IMR-90 (cell line): ENCODE results near the gene HOXD13. TPM values are rescaled to one million over a fixed set of nuclear protein-coding genes. Genes with fewer than 3 reads are reported as not detected.

ENCODE experiments used
- ATAC-seq: fragments of 200-7000 bp; cut with Tn5 transposase; 2 replicates; pipeline ENCODE4 v1.9.1; 2020; ENCODE audit warnings: low read depth, mild to moderate bottlenecking, moderate library complexity
- BruUV-seq: library from RNA; stranded (reverse); fragments of 400-500 nt; replicated peaks from 2 replicates; lab custom pipeline; 2021; lab: Mats Ljungman, UMichigan
- CTCF ChIA-PET: fragments of 300-600 bp; formaldehyde crosslinking; extraction: SDS; loops from one replicate; lab custom pipeline; 2021; ENCODE audit warnings: antibody characterized with exemption; lab: Yijun Ruan, JAX
- POLR2A ChIA-PET: fragments of 300-600 bp; sonication (Branson Sonifier 250); formaldehyde crosslinking; loops from one replicate; lab custom pipeline; 2022; ENCODE audit warnings: antibody characterized with exemption; ENCODE audit not compliant: unreplicated experiment; lab: Charles Lee
- DNase-seq: peaks from one replicate; pipeline ENCODE4 v3.0.0; 2013
- H2AFZ ChIP-seq: replicated peaks from 2 replicates; pipeline ENCODE3; 2013; ENCODE audit warnings: low read length, mild to moderate bottlenecking; ENCODE audit not compliant: poor library complexity
- H2AK5ac ChIP-seq: 2 replicates; pipeline ENCODE4 v1.6.1; 2013; ENCODE audit warnings: low read depth, low read length, inconsistent platforms
- H2AK9ac ChIP-seq: replicated peaks from 2 replicates; pipeline ENCODE3; 2013; ENCODE audit warnings: mild to moderate bottlenecking, low read depth, low read length, moderate library complexity; ENCODE audit not compliant: poor library complexity
- H2BK120ac ChIP-seq: 2 replicates; pipeline ENCODE4 v1.6.1; 2013; ENCODE audit warnings: low read depth, low read length, inconsistent platforms
- H2BK15ac ChIP-seq: 3 replicates; pipeline ENCODE4 v1.6.1; 2013; ENCODE audit warnings: low read depth, low read length, inconsistent platforms
- H2BK20ac ChIP-seq: 2 replicates; pipeline ENCODE4 v1.6.1; 2013; ENCODE audit warnings: low read depth, mild to moderate bottlenecking, inconsistent platforms, low read length, moderate library complexity
- H2BK5ac ChIP-seq: 2 replicates; pipeline ENCODE4 v1.6.1; 2013; ENCODE audit warnings: mild to moderate bottlenecking, low read depth, low read length, inconsistent platforms; ENCODE audit not compliant: poor library complexity, severe bottlenecking
- H3K14ac ChIP-seq: replicated peaks from 2 replicates; pipeline ENCODE4 v1.6.1; 2013; ENCODE audit warnings: low read depth, low read length, inconsistent platforms
- H3K18ac ChIP-seq: 2 replicates; pipeline ENCODE4 v1.6.1; 2013; ENCODE audit warnings: low read depth, low read length, control low read depth
- H3K23ac ChIP-seq: 2 replicates; pipeline ENCODE4 v1.6.1; 2013; ENCODE audit warnings: low read depth, low read length, inconsistent platforms
- H3K27ac ChIP-seq: 2 replicates; pipeline ENCODE4 v1.5.1; 2013; ENCODE audit warnings: mild to moderate bottlenecking, control low read depth, low read length; ENCODE audit not compliant: insufficient read depth
- H3K27me3 ChIP-seq: 2 replicates; pipeline ENCODE4 v1.6.1; 2013; ENCODE audit warnings: low read length; ENCODE audit not compliant: control insufficient read depth, insufficient read depth
- H3K36me3 ChIP-seq: 2 replicates; pipeline ENCODE4 v1.6.1; 2013; ENCODE audit warnings: low read length, mixed read lengths; ENCODE audit not compliant: control insufficient read depth, insufficient read depth
- H3K4ac ChIP-seq: 2 replicates; pipeline ENCODE4 v1.6.1; 2013; ENCODE audit warnings: low read depth, low read length, inconsistent platforms
- H3K4me1 ChIP-seq: 2 replicates; pipeline ENCODE4 v1.6.1; 2013; ENCODE audit warnings: low read length, mixed read lengths; ENCODE audit not compliant: control insufficient read depth, insufficient read depth
- H3K4me2 ChIP-seq: 2 replicates; pipeline ENCODE4 v1.6.1; 2013; ENCODE audit warnings: low read depth, mild to moderate bottlenecking, control low read depth, low read length, moderate library complexity
- H3K4me3 ChIP-seq: 2 replicates; pipeline ENCODE4 v1.5.1; 2013; ENCODE audit warnings: low read depth, mild to moderate bottlenecking, control low read depth, low read length, moderate library complexity; ENCODE audit not compliant: insufficient read depth
- H3K56ac ChIP-seq: 2 replicates; pipeline ENCODE4 v1.6.1; 2013; ENCODE audit warnings: low read length, inconsistent platforms; ENCODE audit not compliant: insufficient read depth; ENCODE audit errors: extremely low read depth
- H3K79me1 ChIP-seq, 2 experiments: 2 replicates each; pipeline ENCODE4 v1.6.1; 2013; ENCODE audit warnings: low read length in 2 of 2, inconsistent platforms in 1 of 2, low read depth in 1 of 2
- H3K9ac ChIP-seq: 2 replicates; pipeline ENCODE4 v1.6.1; 2013; ENCODE audit warnings: low read depth, low read length, control low read depth
- H3K9me1 ChIP-seq: 2 replicates; pipeline ENCODE4 v1.6.1; 2013; ENCODE audit warnings: low read length, inconsistent platforms; ENCODE audit not compliant: insufficient read depth
- H3K9me3 ChIP-seq: 2 replicates; pipeline ENCODE4 v1.6.1; 2013; ENCODE audit warnings: low read length; ENCODE audit not compliant: control insufficient read depth, insufficient read depth
- H4K20me1 ChIP-seq: 2 replicates; pipeline ENCODE4 v1.6.1; 2013; ENCODE audit warnings: low read length, inconsistent platforms; ENCODE audit not compliant: insufficient read depth
- H4K5ac ChIP-seq: 2 replicates; pipeline ENCODE4 v1.6.1; 2013; ENCODE audit warnings: mild to moderate bottlenecking, low read depth, low read length, control low read depth
- H4K8ac ChIP-seq, 2 experiments: 2 replicates each; pipeline ENCODE4 v1.6.1; 2013; ENCODE audit warnings: low read depth in 2 of 2, low read length in 2 of 2, control low read depth in 1 of 2, inconsistent platforms in 1 of 2
- H4K91ac ChIP-seq: 2 replicates; pipeline ENCODE4 v1.6.1; 2013; ENCODE audit warnings: low read depth, low read length, inconsistent platforms; ENCODE audit not compliant: insufficient read depth
- MAFK ChIP-seq: IDR thresholded peaks from 2 replicates; pipeline ENCODE4 v1.6.1; 2012; ENCODE audit warnings: low read depth, low read length, improper control_type of control experiment
- SMC3 ChIP-seq: fragments of 150-350 bp; IDR thresholded peaks from 2 replicates; pipeline ENCODE4 v1.6.1; 2016; ENCODE audit warnings: low read depth, mild to moderate bottlenecking, antibody characterized with exemption, low read length, moderate library complexity
- WGBS, 2 experiments: methylation state at CpG; one replicate each; pipeline versions ENCODE4 v1.1.5 to v1.1.7; 2013; ENCODE audit warnings: missing lambda C conversion rate in 2 of 2; ENCODE audit not compliant: insufficient read length in 1 of 2; ENCODE audit errors: extremely low coverage in 2 of 2; 5-methylcytosine and 5-hydroxymethylcytosine counted together
- dilution Hi-C: fragments of 300-500 bp; cut with HindIII; formaldehyde crosslinking; loops from one replicate; pipeline ENCODE4 v1.14.3; 2018; ENCODE audit warnings: low sequenced_read_pairs; ENCODE audit not compliant: unreplicated experiment
- in situ Hi-C: fragments of 300-500 bp; cut with MboI; formaldehyde crosslinking; loops from 3 replicates; pipeline ENCODE4 v1.14.3; 2019; ENCODE audit warnings: low sequenced_read_pairs, inconsistent platforms, mixed read lengths
- intact Hi-C: fragments of 100-400 bp; cut with micrococcal nuclease; formaldehyde crosslinking; loops from 2 replicates; pipeline ENCODE4 v1.10.0; 2022
- polyA plus RNA-seq, 3 experiments: library from polyadenylated mRNA; depleted of rRNA; stranded (reverse); fragments of >200 nt; gene quantifications; 2 replicates each; pipeline ENCODE4 v1.2.3, GENCODE V29; 2012; ENCODE audit warnings: low replicate concordance in 1 of 3
- total RNA-seq: library from RNA; depleted of rRNA; stranded (reverse); fragments of >200 nt; gene quantifications from 2 replicates; pipeline ENCODE4 v1.2.3, GENCODE V29; 2012; rRNA removed

The HOXD13 gene
- total and polyA plus RNA-seq, 2 of the 4 experiments (the other 2 are of a cell fraction): not detected

DNA sequence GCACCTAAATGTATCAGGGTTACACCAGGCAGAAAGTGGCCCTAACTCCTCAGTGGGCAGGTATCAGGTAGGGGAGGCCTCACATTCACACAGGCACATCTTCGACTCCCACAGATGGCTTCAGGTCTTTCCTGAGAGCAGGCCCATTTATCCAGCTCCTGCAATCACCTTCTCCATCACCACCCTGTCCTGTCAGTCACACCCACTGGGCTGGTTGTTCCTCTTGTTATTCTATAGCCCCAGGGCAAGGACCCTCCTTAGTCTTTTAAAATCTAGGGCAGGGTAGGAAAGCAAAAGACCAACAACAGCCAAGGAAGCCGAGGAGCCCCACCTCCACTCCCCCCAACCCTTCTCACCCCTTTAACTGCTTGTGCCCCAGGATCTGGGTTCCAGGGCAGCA is 49.8 kb downstream of the HOXD13 start:
- Histone ChIP-seq H2BK20ac (no peak overlapping the region), H3K14ac (no peak overlapping the region), H2BK5ac (no peak overlapping the region), H3K27ac (no peak overlapping the region), H3K4ac (no peak overlapping the region), H3K4me2 (no peak overlapping the region), H3K79me1 (no peaks in the 10 kb centered on the region), H3K36me3 (no peaks in the 10 kb centered on the region), H2BK120ac (no peak overlapping the region), H3K18ac (no peak overlapping the region), H3K27me3 (peaks cover 67% of the 10 kb centered on the region), H3K4me1 (no peaks in the 10 kb centered on the region), H2BK15ac (no peak overlapping the region), H3K9me1 (no peaks in the 10 kb centered on the region), H2AK5ac (no peak overlapping the region), H4K5ac (no peak overlapping the region), H3K9ac (no peak overlapping the region), H3K56ac (no peak overlapping the region), H4K20me1 (no peaks in the 10 kb centered on the region), H4K91ac (no peak overlapping the region), H4K8ac (no peak overlapping the region), H3K9me3 (peaks cover 2% of the 10 kb centered on the region), H2AFZ (no peak overlapping the region), H3K4me3 (no peak overlapping the region), H2AK9ac (no peak overlapping the region), H3K23ac (no peak overlapping the region)
- TF ChIP-seq SMC3 (no peak), MAFK (no peak)
- ChIA-PET POLR2A (no interaction called here), CTCF (no interaction called here)
- no CpG with 5 or more reads among the region's 2 CpGs for WGBS, 2 experiments
- in situ Hi-C loops: loop anchor here (5.0 kb wide), 1 partner anchor 410 kb away; no protein-coding TSS in a partner anchor
- no TSS peak for BruUV-seq
- dilution Hi-C loops: no loop called here
- ATAC-seq (no peak), DNase-seq (no peak)
- intact Hi-C loops: no loop called here

Other genes starting within 250 kb of the HOXD13 start
- gene LNPK, start 90.5 kb upstream of the HOXD13 start, total RNA-seq: 48.6 and 59.4 TPM in 2 replicates
- 14.7 and 18.7 TPM in 2 replicates for gene LNPK, start 90.5 kb upstream of the HOXD13 start, polyA plus RNA-seq (2012; rRNA removed)
- not detected in 2 replicates for gene EVX2, start 8.8 kb upstream of the HOXD13 start, total RNA-seq
- not detected in 2 replicates for gene EVX2, start 8.8 kb upstream of the HOXD13 start, polyA plus RNA-seq (2012; rRNA removed)
- gene HOXD12, start 7.1 kb downstream of the HOXD13 start, total RNA-seq: not detected in 2 replicates
- not detected in 2 replicates for gene HOXD12, start 7.1 kb downstream of the HOXD13 start, polyA plus RNA-seq (2012; rRNA removed)
- gene HOXD11, start 14.6 kb downstream of the HOXD13 start, total RNA-seq: not detected in 2 replicates
- gene HOXD11, start 14.6 kb downstream of the HOXD13 start, polyA plus RNA-seq (2012; rRNA removed): not detected in 2 replicates
- not detected in 2 replicates for gene HOXD10, start 24.1 kb downstream of the HOXD13 start, total RNA-seq
- not detected in 2 replicates for gene HOXD10, start 24.1 kb downstream of the HOXD13 start, polyA plus RNA-seq (2012; rRNA removed)
- not detected in 2 replicates for gene HOXD9, start 30.0 kb downstream of the HOXD13 start, total RNA-seq
- gene HOXD9, start 30.0 kb downstream of the HOXD13 start, polyA plus RNA-seq (2012; rRNA removed): not detected in 2 replicates
- gene HOXD8, start 37.0 kb downstream of the HOXD13 start, total RNA-seq: not detected in 2 replicates
- not detected in 2 replicates for gene HOXD8, start 37.0 kb downstream of the HOXD13 start, polyA plus RNA-seq (2012; rRNA removed)
- not detected in 2 replicates for gene HOXD4, start 58.8 kb downstream of the HOXD13 start, total RNA-seq
- not detected in 2 replicates for gene HOXD4, start 58.8 kb downstream of the HOXD13 start, polyA plus RNA-seq (2012; rRNA removed)
- gene HOXD3, start 64.6 kb downstream of the HOXD13 start, total RNA-seq: not detected in 2 replicates
- not detected in 2 replicates for gene HOXD3, start 64.6 kb downstream of the HOXD13 start, polyA plus RNA-seq (2012; rRNA removed)
- not detected in 2 replicates for gene HOXD1, start 95.9 kb downstream of the HOXD13 start, total RNA-seq
- not detected in 2 replicates for gene HOXD1, start 95.9 kb downstream of the HOXD13 start, polyA plus RNA-seq (2012; rRNA removed)
- gene MTX2, start 176.7 kb downstream of the HOXD13 start, total RNA-seq: 24.9 and 27.2 TPM in 2 replicates
- 31.7 and 37.8 TPM in 2 replicates for gene MTX2, start 176.7 kb downstream of the HOXD13 start, polyA plus RNA-seq (2012; rRNA removed)